Stimulated activated CD8-positive, alpha-beta memory T cell treated with anti-CD3 and anti-CD28 coated beads, Interleukin-12 subunit alpha, Interleukin-12 subunit beta, amount 100 ng/mL, for 4 hours (primary cell): ENCODE measurements around the gene CCDC120.
A peak's percentile ranks its signal among the peaks of the same experiment; 100 is the strongest.

Source experiments
- DNase-seq: peaks from one replicate; pipeline ENCODE4 v3.0.0-alpha.2; 2020; ENCODE audit warnings: low read depth

Gene CCDC120

GRCh38 chrX:49058794-49059193, at the start of gene CCDC120:
TSS of gene CCDC120 (plus strand) at chrX:49058999. CDS start at chrX:49062042, 3,043 bp downstream.
- DNase-seq = no peak

GRCh38 chrX:49019050-49019449, 39.7 kb upstream of the CCDC120 start:
- DNase-seq = no peak

GRCh38 chrX:49019599-49020249, 39.1 kb upstream of the CCDC120 start:
- no peak for DNase-seq

- DNase-seq = no peak
Observed at GRCh38 chrX:49029876-49030275, 28.9 kb upstream of the CCDC120 start.

- no peak for DNase-seq
Observed at GRCh38 chrX:49030283-49030682, 28.5 kb upstream of the CCDC120 start.

- DNase-seq = no peak
Observed at GRCh38 chrX:49037883-49038475, 20.8 kb upstream of the CCDC120 start.

GRCh38 chrX:49039598-49040375, 19.0 kb upstream of the CCDC120 start:
- DNase-seq = peak; percentile 15

GRCh38 chrX:49040376-49040955, 18.3 kb upstream of the CCDC120 start:
- no peak for DNase-seq

- no peak for DNase-seq
Observed at GRCh38 chrX:49041744-49042580, 16.8 kb upstream of the CCDC120 start.

- DNase-seq = no peak
Observed at GRCh38 chrX:49042581-49043219, 16.1 kb upstream of the CCDC120 start.

GRCh38 chrX:49043220-49043986, 15.4 kb upstream of the CCDC120 start, which contains the start of gene TFE3:
TSS of gene TFE3 (minus strand) at chrX:49043357. CDS start at chrX:49043226, 131 bp downstream.
- peak; percentile 88 for DNase-seq

- no peak for DNase-seq
Observed at GRCh38 chrX:49043987-49044281, 14.9 kb upstream of the CCDC120 start.

GRCh38 chrX:49053223-49054072, 5.4 kb upstream of the CCDC120 start:
- DNase-seq = peak; percentile 38

GRCh38 chrX:49054073-49054762, 4.6 kb upstream of the CCDC120 start:
- DNase-seq = no peak

- DNase-seq = no peak
Observed at GRCh38 chrX:49059201-49059600, 402 bp downstream of the CCDC120 start.

GRCh38 chrX:49059681-49060085, 884 bp downstream of the CCDC120 start:
- DNase-seq = no peak

GRCh38 chrX:49060914-49061313, 2.1 kb downstream of the CCDC120 start:
- DNase-seq = no peak

GRCh38 chrX:49061490-49061889, 2.7 kb downstream of the CCDC120 start:
- no peak for DNase-seq

- no peak for DNase-seq
Observed at GRCh38 chrX:49061916-49062315, 3.1 kb downstream of the CCDC120 start.
